HG03342 (cell line): ENCODE results near the gene FOXP2.
"Not testable (repeated sequence)": the region's sequence is repeated elsewhere in the genome, so short reads cannot be mapped to it uniquely, and the experiment has no call there.

ENCODE experiments used
- ATAC-seq: cut with Tn5 transposase; IDR thresholded peaks from one replicate; pipeline ENCODE4 v1.9.1; 2021; ENCODE audit warnings: mild to moderate bottlenecking, moderate library complexity; ENCODE audit not compliant: unreplicated experiment

Gene FOXP2

GRCh38 chr7:114414156-114415063, at the start of gene FOXP2:
Gene FOXP2, plus strand, starts transcription at chr7:114414815. Its CDS starts 11,697 bp downstream, at chr7:114426512.
- ATAC-seq: no peak

DNA sequence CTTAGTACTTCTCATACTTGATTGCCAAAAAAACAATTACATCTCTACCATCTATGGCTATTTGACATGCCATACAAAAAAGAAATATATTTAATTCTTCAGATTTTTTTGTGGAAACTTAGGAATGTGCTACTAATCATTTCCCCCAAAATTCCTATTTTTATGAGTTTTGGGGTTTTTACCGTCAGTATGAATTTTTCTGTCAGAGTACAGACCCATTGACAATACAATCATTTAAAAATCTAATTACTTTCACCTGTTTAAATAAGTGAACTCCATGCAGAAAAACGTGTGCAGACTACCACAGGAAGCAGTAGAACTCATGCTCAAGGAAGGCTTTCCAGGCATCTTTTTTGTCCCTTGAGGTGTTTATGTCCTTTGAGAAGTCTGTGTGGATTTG, 48.8 kb upstream of the FOXP2 start:
- no peak for ATAC-seq

- no peak for ATAC-seq
Observed at GRCh38 chr7:114368492-114368891, 46.1 kb upstream of the FOXP2 start.

DNA sequence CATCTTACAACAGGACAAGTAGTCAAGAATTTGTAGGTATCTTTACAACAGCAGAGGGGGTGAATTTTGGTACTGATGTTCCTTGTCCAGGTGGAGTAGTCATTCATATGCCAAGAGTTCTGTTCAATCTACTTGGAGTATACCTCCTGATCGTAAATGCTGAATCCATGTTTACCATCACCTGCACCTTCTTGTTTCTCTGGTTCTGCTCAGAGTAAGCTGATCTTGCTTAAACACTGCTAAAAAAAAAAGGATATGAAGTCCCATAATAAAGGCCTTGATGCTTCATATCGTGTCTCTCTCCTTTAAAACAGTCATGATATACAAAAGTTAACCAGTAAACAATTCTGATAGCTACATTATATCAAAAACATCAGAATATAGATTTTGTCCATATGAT, 45.3 kb upstream of the FOXP2 start:
- ATAC-seq: no peak

DNA sequence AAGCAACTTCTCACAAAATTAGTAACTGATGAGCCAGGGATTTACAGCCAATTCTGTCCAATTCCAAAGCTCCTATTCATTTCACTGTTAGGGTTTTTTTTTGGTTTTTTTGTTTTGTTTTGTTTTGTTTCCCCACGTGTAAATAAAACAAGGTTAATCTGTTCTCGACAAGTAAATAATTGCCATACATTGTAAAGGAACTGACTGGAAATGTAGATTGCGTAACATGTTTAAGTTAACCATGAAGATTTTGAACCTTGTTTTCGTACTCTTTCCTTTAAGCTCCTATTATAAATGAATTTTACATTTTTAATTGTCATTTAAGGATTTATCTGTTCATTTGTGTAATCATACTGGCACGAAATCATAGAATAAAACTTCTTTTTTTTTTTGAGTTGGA, 42.0 kb upstream of the FOXP2 start:
- no peak for ATAC-seq

- no peak for ATAC-seq
Observed at GRCh38 chr7:114375907-114376306, 38.7 kb upstream of the FOXP2 start.

- ATAC-seq: not testable (repeated sequence)
Observed at GRCh38 chr7:114383946-114384345, 30.7 kb upstream of the FOXP2 start.

GRCh38 chr7:114384346-114384745, 30.3 kb upstream of the FOXP2 start:
- ATAC-seq: not testable (repeated sequence)

- no peak for ATAC-seq
Observed at GRCh38 chr7:114388021-114388420, 26.6 kb upstream of the FOXP2 start.

GRCh38 chr7:114392686-114393085, 21.9 kb upstream of the FOXP2 start:
- no peak for ATAC-seq

GRCh38 chr7:114402876-114403635, 11.6 kb upstream of the FOXP2 start:
- no peak for ATAC-seq

- peak; percentile 86 for ATAC-seq
Observed at GRCh38 chr7:114405427-114405826, 9.2 kb upstream of the FOXP2 start.

- no peak for ATAC-seq
Observed at GRCh38 chr7:114409750-114410149, 4.9 kb upstream of the FOXP2 start.

DNA sequence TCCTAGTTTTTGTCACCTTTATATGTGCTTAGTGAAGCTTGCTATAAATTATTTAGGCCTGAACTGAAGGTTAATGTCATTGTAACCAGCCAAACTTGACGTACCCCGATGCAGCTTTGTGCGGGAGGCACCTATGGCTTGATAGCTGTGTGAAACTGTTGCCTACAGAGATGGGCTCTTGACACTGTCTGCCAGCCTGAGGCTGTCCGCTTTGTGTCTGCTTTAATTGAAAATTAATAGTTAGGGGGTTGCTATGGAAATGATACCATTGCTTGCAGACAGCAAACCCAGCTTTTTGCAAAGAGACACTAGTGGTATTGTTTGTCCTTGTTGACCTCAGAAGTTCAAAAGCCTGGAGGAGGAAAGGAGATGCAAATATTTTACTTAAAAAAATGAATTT, 2.1 kb upstream of the FOXP2 start:
- no peak for ATAC-seq

GRCh38 chr7:114413761-114414155, 857 bp upstream of the FOXP2 start:
- no peak for ATAC-seq

DNA sequence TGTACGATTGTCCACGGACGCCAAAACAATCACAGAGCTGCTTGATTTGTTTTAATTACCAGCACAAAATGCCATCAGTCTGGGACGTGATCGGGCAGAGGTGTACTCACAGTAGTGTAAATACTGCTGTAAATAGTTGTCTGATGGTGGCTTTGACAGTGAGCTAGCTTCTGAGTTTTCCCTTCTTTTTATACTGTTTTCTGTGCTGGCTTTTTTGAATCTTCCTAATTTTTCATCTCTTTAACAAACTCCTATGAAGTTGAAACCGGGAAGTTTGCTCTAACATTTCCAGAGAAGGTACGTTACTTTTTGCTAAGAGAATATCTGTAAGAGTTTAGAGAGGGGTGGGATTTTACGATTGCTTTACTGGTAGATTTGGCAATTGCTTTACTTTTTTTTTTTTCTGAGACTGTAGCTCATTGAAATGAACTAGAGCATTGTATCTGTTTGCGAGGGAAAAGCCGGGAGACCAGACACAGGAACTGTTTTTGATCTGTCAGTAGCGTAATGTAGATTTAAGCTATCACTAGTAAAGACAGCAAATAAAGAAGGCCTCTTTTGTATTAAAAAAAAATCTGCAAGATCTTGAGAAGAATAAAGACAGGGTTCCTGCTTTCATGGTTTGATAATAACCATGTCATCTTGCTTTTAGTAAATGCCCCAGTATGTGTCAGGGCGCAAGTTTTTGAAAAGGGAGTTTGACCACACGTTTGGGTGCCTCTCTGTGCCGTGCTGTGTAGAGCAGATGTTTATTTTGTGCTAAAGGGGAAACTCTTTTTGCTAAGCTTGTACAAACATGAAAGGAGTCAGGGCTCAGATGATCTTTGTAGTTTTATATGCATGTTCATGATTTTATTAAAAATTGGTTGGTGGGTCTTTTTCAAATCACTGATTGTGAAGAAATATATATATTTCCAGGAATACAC, 712 bp downstream of the FOXP2 start:
- ATAC-seq: no peak

- ATAC-seq: no peak
Observed at GRCh38 chr7:114416129-114416990, 1.7 kb downstream of the FOXP2 start.

DNA sequence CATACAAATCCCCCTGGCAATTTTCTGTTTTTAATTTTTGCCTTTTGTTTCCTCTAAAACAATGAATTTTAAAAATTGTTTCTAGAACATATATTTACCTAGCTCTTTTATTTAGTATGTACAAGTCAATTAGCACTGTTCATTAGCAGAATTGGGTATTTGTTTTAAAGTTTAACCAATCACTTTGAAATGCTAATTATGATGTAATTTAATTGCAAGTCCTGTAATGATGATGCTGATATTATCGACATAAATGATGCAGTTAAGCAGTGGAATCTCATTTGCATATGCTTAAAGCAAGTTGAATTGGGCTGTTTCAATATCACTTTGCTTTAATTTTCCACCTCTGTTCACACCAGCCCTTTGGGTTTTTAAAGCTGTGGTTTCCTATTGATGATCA, 2.7 kb downstream of the FOXP2 start:
- no peak for ATAC-seq

- no peak for ATAC-seq
Observed at GRCh38 chr7:114418117-114418516, 3.5 kb downstream of the FOXP2 start.
